Adrenal gland (tissue), 5 donors: ENCODE results near the gene RALB.

ENCODE experiments used
- POLR2A ChIP-seq, 2 donors: fragments of 450-650 bp; IDR thresholded peaks; one replicate each; pipeline ENCODE4 v1.6.1; 2017; ENCODE audit warnings: antibody characterized with exemption in 2 of 2, mild to moderate bottlenecking in 2 of 2, moderate library complexity in 1 of 2
- TF ChIP-seq, protein P1 (sequence below), 6 experiments: fragments of 450-650 bp in 4 of 6; fragments of 200-600 bp in 2 of 6; sonication (generic) in 1 of 6; IDR thresholded peaks; 1 replicate in 5 of 6; 2 replicates in 1 of 6; pipeline versions ENCODE4 v1.5.1 to v1.8.0; 2016 to 2021; ENCODE audit warnings: antibody characterized with exemption in 6 of 6, mild to moderate bottlenecking in 2 of 6, moderate library complexity in 1 of 6
- donor health status: DM: no; HTN: no; CAD: no.

DNA sequence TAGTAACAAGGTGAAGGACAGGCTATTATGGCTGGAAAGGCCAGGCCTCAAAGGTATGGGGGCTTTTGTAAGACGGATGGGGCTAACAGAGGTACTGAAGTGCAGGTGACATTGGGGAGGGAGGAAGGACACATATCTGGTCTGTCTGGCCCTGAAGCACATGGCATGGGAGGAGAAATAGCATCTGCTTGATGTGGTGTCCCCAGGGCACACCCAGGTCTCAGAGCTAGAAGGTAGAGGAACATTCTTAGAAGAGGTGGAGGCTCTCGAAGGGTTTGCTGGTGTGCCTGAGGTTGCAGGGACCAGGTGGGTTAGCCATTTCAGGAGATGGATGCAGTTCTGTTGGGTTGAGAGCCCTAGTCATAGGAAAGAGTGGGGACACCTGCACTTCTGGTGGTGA lies 9.5 kb downstream of the RALB start:
- TF ChIP-seq, protein P1, sequence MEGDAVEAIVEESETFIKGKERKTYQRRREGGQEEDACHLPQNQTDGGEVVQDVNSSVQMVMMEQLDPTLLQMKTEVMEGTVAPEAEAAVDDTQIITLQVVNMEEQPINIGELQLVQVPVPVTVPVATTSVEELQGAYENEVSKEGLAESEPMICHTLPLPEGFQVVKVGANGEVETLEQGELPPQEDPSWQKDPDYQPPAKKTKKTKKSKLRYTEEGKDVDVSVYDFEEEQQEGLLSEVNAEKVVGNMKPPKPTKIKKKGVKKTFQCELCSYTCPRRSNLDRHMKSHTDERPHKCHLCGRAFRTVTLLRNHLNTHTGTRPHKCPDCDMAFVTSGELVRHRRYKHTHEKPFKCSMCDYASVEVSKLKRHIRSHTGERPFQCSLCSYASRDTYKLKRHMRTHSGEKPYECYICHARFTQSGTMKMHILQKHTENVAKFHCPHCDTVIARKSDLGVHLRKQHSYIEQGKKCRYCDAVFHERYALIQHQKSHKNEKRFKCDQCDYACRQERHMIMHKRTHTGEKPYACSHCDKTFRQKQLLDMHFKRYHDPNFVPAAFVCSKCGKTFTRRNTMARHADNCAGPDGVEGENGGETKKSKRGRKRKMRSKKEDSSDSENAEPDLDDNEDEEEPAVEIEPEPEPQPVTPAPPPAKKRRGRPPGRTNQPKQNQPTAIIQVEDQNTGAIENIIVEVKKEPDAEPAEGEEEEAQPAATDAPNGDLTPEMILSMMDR (IDR thresholded peaks at IDR 0.05), result no peak
- TF ChIP-seq POLR2A (IDR thresholded peaks at IDR 0.05), result no peak
